Endodermal cell (in vitro differentiated cells): ENCODE results near the gene CDH18. TPM values are rescaled to one million over a fixed set of nuclear protein-coding genes. Genes with fewer than 3 reads are reported as not detected.
A peak's percentile ranks its signal among the peaks of the same experiment; 100 is the strongest.

ENCODE experiments used
- DNase-seq: peaks from one replicate; pipeline ENCODE4 v3.0.0-alpha.2; 2017
- H3K27ac ChIP-seq: 2 replicates; pipeline ENCODE4 v1.5.1; 2013; ENCODE audit warnings: mild to moderate bottlenecking, low read depth, low read length, moderate library complexity
- H3K27me3 ChIP-seq: 2 replicates; pipeline ENCODE4 v1.6.1; 2013; ENCODE audit warnings: mild to moderate bottlenecking, low read length, moderate library complexity; ENCODE audit not compliant: insufficient read depth, control insufficient read depth, poor library complexity, severe bottlenecking
- H3K36me3 ChIP-seq: 2 replicates; pipeline ENCODE4 v1.7.0; 2013; ENCODE audit warnings: mild to moderate bottlenecking, low read length, moderate library complexity; ENCODE audit not compliant: control insufficient read depth, insufficient read depth
- H3K4me1 ChIP-seq: one replicate; pipeline ENCODE4 v1.7.0; 2013; ENCODE audit warnings: low read length; ENCODE audit not compliant: control insufficient read depth, insufficient read depth
- H3K4me3 ChIP-seq: 2 replicates; pipeline ENCODE4 v1.5.1; 2013; ENCODE audit warnings: mild to moderate bottlenecking, low read length, moderate library complexity
- H3K9ac ChIP-seq: 2 replicates; pipeline ENCODE4 v1.6.1; 2013; ENCODE audit warnings: mild to moderate bottlenecking, low read length, moderate library complexity; ENCODE audit not compliant: poor library complexity, severe bottlenecking; ENCODE audit errors: extremely low read depth
- H3K9me3 ChIP-seq: 2 replicates; pipeline ENCODE4 v1.6.1; 2013; ENCODE audit warnings: mild to moderate bottlenecking, low read length, moderate library complexity; ENCODE audit not compliant: control insufficient read depth
- H3K27ac Mint-ChIP-seq: 2 replicates; pipeline ENCODE4 v1.8.0; 2020; ENCODE audit warnings: mixed read lengths
- H3K27me3 Mint-ChIP-seq: 2 replicates; pipeline ENCODE4 v1.8.0; 2021; ENCODE audit warnings: mild to moderate bottlenecking, mixed read lengths; ENCODE audit not compliant: insufficient read depth
- H3K36me3 Mint-ChIP-seq: 2 replicates; pipeline ENCODE4 v1.8.0; 2020; ENCODE audit warnings: low read depth, mixed read lengths
- H3K4me1 Mint-ChIP-seq: 2 replicates; pipeline ENCODE4 v1.8.0; 2020; ENCODE audit warnings: mixed read lengths
- H3K4me3 Mint-ChIP-seq: 2 replicates; pipeline ENCODE4 v1.8.0; 2020; ENCODE audit warnings: mild to moderate bottlenecking, moderate library complexity, mixed read lengths
- H3K9me3 Mint-ChIP-seq: 2 replicates; pipeline ENCODE4 v1.8.0; 2020; ENCODE audit warnings: mild to moderate bottlenecking, mixed read lengths
- WGBS, 2 experiments: methylation state at CpG; one replicate each; pipeline versions ENCODE4 v1.1.5 to v1.1.7; 2013; ENCODE audit warnings: missing lambda C conversion rate in 2 of 2, mixed read lengths in 1 of 2; ENCODE audit not compliant: insufficient coverage in 1 of 2, insufficient read length in 1 of 2; 5-methylcytosine and 5-hydroxymethylcytosine counted together
- total RNA-seq, 2 donors: library from RNA; stranded (reverse); fragmentation: NEBNext Ultra II Directional in 1 of 2; extraction: Animal tissue kit (Norgen Biotek cat#: 25700) in 1 of 2; gene quantifications; 2 replicates in 1 of 2; 3 replicates in 1 of 2; pipeline ENCODE4 v1.2.1, GENCODE V29; 2021
- TF ChIP-seq, protein P1 (sequence below): fragments of 200-600 bp; sonication (generic); conservative IDR thresholded peaks from 2 replicates; pipeline ENCODE4 v1.5.0; 2021; ENCODE audit warnings: antibody characterized with exemption, mild to moderate bottlenecking

The CDH18 gene
- total RNA-seq, 2 donors from 2014 or later, result 0.22 TPM; not detected in 1

DNA sequence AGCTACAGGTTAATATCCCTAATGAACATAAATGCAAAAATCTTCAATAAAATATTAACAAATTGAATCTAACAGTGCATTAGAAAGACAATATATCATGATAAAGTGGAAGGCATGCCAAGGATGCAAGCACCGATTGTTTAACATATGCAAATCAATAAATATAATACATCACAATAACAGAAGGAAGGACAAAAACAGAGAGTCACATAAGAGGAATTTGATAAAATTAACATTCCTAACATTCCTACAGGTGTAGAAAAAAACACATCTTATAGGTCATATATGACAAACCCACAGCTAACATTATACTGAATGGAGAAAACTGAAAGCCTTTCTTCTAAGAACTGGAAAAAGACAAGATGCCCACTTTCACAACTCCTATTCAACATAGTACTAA lies 297.0 kb downstream of the CDH18 start:
- no peak overlapping the region for H3K9ac ChIP-seq
- H3K27ac ChIP-seq, result no peak overlapping the region
- WGBS, 2 experiments, result no CpG with 5 or more reads among the region's 1 CpG
- Mint-ChIP-seq H3K4me1 (no peaks in the 10 kb centered on the region), H3K27ac (peak overlapping the region; percentile 84), H3K9me3 (no peaks in the 10 kb centered on the region), H3K4me3 (no peak overlapping the region), H3K36me3 (no peaks in the 10 kb centered on the region), H3K27me3 (no peaks in the 10 kb centered on the region)
- TF ChIP-seq, protein P1, sequence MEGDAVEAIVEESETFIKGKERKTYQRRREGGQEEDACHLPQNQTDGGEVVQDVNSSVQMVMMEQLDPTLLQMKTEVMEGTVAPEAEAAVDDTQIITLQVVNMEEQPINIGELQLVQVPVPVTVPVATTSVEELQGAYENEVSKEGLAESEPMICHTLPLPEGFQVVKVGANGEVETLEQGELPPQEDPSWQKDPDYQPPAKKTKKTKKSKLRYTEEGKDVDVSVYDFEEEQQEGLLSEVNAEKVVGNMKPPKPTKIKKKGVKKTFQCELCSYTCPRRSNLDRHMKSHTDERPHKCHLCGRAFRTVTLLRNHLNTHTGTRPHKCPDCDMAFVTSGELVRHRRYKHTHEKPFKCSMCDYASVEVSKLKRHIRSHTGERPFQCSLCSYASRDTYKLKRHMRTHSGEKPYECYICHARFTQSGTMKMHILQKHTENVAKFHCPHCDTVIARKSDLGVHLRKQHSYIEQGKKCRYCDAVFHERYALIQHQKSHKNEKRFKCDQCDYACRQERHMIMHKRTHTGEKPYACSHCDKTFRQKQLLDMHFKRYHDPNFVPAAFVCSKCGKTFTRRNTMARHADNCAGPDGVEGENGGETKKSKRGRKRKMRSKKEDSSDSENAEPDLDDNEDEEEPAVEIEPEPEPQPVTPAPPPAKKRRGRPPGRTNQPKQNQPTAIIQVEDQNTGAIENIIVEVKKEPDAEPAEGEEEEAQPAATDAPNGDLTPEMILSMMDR, result no peak
- H3K4me3 ChIP-seq, result no peak overlapping the region
- H3K27me3 ChIP-seq, result no peaks in the 10 kb centered on the region
- no peak for DNase-seq
- H3K36me3 ChIP-seq, result no peaks in the 10 kb centered on the region
- no peaks in the 10 kb centered on the region for H3K9me3 ChIP-seq
- H3K4me1 ChIP-seq, result no peaks in the 10 kb centered on the region

DNA sequence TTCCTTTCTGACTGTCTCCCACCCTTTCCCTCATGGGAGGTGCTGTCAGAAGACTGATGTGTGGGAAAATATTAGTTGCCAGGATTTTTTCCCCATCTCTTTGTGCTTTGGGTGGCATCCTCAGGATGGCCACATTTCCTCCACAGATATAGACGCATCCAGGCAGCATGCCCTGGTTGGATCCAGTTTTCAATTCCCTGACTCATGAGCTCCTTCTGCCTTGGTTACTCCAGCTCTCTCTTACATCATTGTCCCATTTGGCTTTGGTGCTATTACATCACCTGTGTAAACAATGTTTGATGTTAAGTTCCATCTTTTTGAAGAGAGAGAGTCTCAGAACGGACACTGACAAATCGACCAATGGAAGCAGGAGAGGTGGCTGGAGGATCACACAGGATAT lies 302.5 kb downstream of the CDH18 start:
- Mint-ChIP-seq H3K36me3 (no peaks in the 10 kb centered on the region), H3K27ac (no peak overlapping the region), H3K4me1 (no peaks in the 10 kb centered on the region), H3K4me3 (no peak overlapping the region), H3K27me3 (no peaks in the 10 kb centered on the region), H3K9me3 (no peaks in the 10 kb centered on the region)
- Histone ChIP-seq H3K4me1 (no peaks in the 10 kb centered on the region), H3K27me3 (no peaks in the 10 kb centered on the region), H3K27ac (no peak overlapping the region), H3K4me3 (no peak overlapping the region), H3K36me3 (no peaks in the 10 kb centered on the region), H3K9me3 (no peaks in the 10 kb centered on the region), H3K9ac (no peak overlapping the region)
- DNase-seq, result no peak
- WGBS, 2 experiments, result 97% methylated on average over 3 of the region's 3 CpGs; no CpG with 5 or more reads in 1 of the 2 experiments
- TF ChIP-seq, protein P1, result no peak

DNA sequence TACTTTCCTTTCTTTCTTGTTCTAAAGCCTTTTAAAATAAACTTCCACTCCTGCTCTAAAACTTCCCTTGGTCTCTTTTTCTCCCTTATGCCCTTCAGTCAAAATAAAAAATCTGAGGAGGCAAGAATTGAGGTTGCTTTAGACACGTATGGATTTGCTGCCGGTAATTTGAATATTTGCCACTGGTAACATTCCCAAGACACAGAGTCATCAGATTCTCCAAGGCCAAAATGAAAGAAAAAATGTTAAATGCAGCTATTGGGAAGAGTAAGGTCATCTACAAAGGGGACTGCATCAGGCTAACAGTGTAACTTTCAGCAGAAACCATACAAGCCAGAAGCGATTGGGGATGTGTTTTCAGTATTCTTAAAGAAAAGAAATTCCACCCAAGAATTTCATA lies 311.1 kb downstream of the CDH18 start:
- DNase-seq, result no peak
- Histone ChIP-seq H3K36me3 (no peaks in the 10 kb centered on the region), H3K4me3 (no peak overlapping the region), H3K9me3 (no peaks in the 10 kb centered on the region), H3K4me1 (no peaks in the 10 kb centered on the region), H3K9ac (no peak overlapping the region), H3K27ac (no peak overlapping the region), H3K27me3 (no peaks in the 10 kb centered on the region)
- Mint-ChIP-seq H3K27ac (no peak overlapping the region), H3K27me3 (no peaks in the 10 kb centered on the region), H3K4me1 (no peaks in the 10 kb centered on the region), H3K36me3 (peaks cover 3% of the 10 kb centered on the region), H3K4me3 (no peak overlapping the region), H3K9me3 (peaks cover 19% of the 10 kb centered on the region)
- 60 to 77% methylated on average over 1 to 3 of the region's 3 CpGs for WGBS, 2 experiments
- TF ChIP-seq, protein P1, result no peak
